Esophagus squamous epithelium (tissue), 5 donors: ENCODE measurements around the gene PAK1. TPM values are rescaled to one million over a fixed set of nuclear protein-coding genes. Genes with fewer than 3 reads are reported as not detected.

Experiments
- DNase-seq: peaks from one replicate; lab custom pipeline; 2025; lab: John Stamatoyannopoulos, UW
- H3K27ac ChIP-seq, 4 donors: fragments of 200-600 bp; sonication (generic); one replicate each; pipeline ENCODE4 v1.5.1; 2016 to 2019; ENCODE audit warnings: mild to moderate bottlenecking in 1 of 4
- H3K27me3 ChIP-seq, 4 donors: fragments of 200-600 bp; sonication (generic); 1 replicate in 3 of 4; 2 replicates in 1 of 4; pipeline versions ENCODE4 v1.5.1 to v1.6.0; 2017 to 2021; ENCODE audit warnings: antibody characterized with exemption in 1 of 4
- H3K36me3 ChIP-seq, 3 donors: fragments of 200-600 bp; sonication (generic); one replicate each; pipeline ENCODE4 v1.5.1; 2016 to 2019
- H3K4me1 ChIP-seq, 3 donors: fragments of 200-600 bp; sonication (generic); one replicate each; pipeline ENCODE4 v1.5.1; 2017 to 2019
- H3K4me3 ChIP-seq, 4 donors: fragments of 200-600 bp; sonication (generic); 1 replicate in 3 of 4; 2 replicates in 1 of 4; pipeline ENCODE4 v1.5.1; 2016 to 2019; ENCODE audit warnings: mild to moderate bottlenecking in 2 of 4, moderate library complexity in 1 of 4
- H3K9me3 ChIP-seq, 3 donors: fragments of 200-600 bp; sonication (generic); one replicate each; pipeline ENCODE4 v1.5.1; 2016 to 2019
- CTCF ChIP-seq, 6 experiments: fragments of 450-650 bp in 4 of 6; fragments of 200-600 bp in 2 of 6; sonication (generic) in 2 of 6; IDR thresholded peaks; one replicate each; pipeline ENCODE4 v1.5.1; 2016 to 2019; ENCODE audit warnings: antibody characterized with exemption in 6 of 6, mild to moderate bottlenecking in 4 of 6, moderate library complexity in 4 of 6
- POLR2A ChIP-seq, 4 donors: fragments of 450-650 bp; IDR thresholded peaks; one replicate each; pipeline ENCODE4 v1.6.1; 2017; ENCODE audit warnings: antibody characterized with exemption in 4 of 4, mild to moderate bottlenecking in 4 of 4, moderate library complexity in 3 of 4
- WGBS, 2 donors: methylation state at CpG; one replicate each; pipeline ENCODE4 v1.1.5; 2018; 5-methylcytosine and 5-hydroxymethylcytosine counted together
- intact Hi-C: fragments of 100-400 bp; cut with DNase I; formaldehyde crosslinking; loops from one replicate; pipeline ENCODE4 v1.15.0; 2022
- total RNA-seq, 4 donors: library from RNA; depleted of rRNA; stranded (reverse); fragments of >200 nt; gene quantifications; one replicate each; pipeline ENCODE4 v1.1.0, GENCODE V29; 2016
- donor health status: DM: yes; HTN: yes; CAD: no.

PAK1 gene
- total RNA-seq, 4 donors from 2014 or later, result 17.4 to 41.6 (median 24.8) TPM

- no peak for TF ChIP-seq POLR2A (IDR thresholded peaks at IDR 0.05)
- no peak for TF ChIP-seq CTCF (IDR thresholded peaks at IDR 0.05)
- DNase-seq, result no peak
- H3K9me3 ChIP-seq, result no peaks in the 10 kb centered on the region
- no peak overlapping the region for H3K27ac ChIP-seq
- 77 to 83% methylated on average over 3 of the region's 3 CpGs for WGBS, 2 donors
- H3K4me1 ChIP-seq, result no peaks in the 10 kb centered on the region
- H3K36me3 ChIP-seq, result no peaks in the 10 kb centered on the region
- H3K27me3 ChIP-seq, result no peaks in the 10 kb centered on the region
- H3K4me3 ChIP-seq, result no peak overlapping the region
- intact Hi-C loops, result no loop called here
These were observed 31.4 kb downstream of the PAK1 start for GRCh38 chr11:77442394-77443053.

GRCh38 chr11:77441426-77441825 is 32.5 kb downstream of the PAK1 start:
- no peak for DNase-seq
- Histone ChIP-seq H3K27ac (no peak overlapping the region), H3K4me1 (no peaks in the 10 kb centered on the region), H3K27me3 (no peaks in the 10 kb centered on the region), H3K9me3 (no peaks in the 10 kb centered on the region), H3K4me3 (no peak overlapping the region), H3K36me3 (no peaks in the 10 kb centered on the region)
- intact Hi-C loops, result no loop called here
- TF ChIP-seq CTCF (IDR thresholded peaks at IDR 0.05), result no peak
- no peak for TF ChIP-seq POLR2A (IDR thresholded peaks at IDR 0.05)
- 83 to 88% methylated on average over 1 of the region's 1 CpG for WGBS, 2 donors

GRCh38 chr11:77440678-77441077 is 33.2 kb downstream of the PAK1 start:
- no peaks in the 10 kb centered on the region for H3K9me3 ChIP-seq
- no peaks in the 10 kb centered on the region for H3K4me1 ChIP-seq
- intact Hi-C loops, result no loop called here
- H3K4me3 ChIP-seq, result no peak overlapping the region
- no peaks in the 10 kb centered on the region for H3K27me3 ChIP-seq
- TF ChIP-seq CTCF (IDR thresholded peaks at IDR 0.05) (no peak), POLR2A (IDR thresholded peaks at IDR 0.05) (no peak)
- DNase-seq, result no peak
- H3K36me3 ChIP-seq, result no peaks in the 10 kb centered on the region
- H3K27ac ChIP-seq, result no peak overlapping the region

- H3K4me1 ChIP-seq, result no peaks in the 10 kb centered on the region
- no peak overlapping the region for H3K4me3 ChIP-seq
- no peaks in the 10 kb centered on the region for H3K9me3 ChIP-seq
- WGBS, 2 donors, result 61 to 79% methylated on average over 2 of the region's 2 CpGs
- DNase-seq, result no peak
- H3K27me3 ChIP-seq, result no peaks in the 10 kb centered on the region
- intact Hi-C loops, result no loop called here
- no peaks in the 10 kb centered on the region for H3K36me3 ChIP-seq
- TF ChIP-seq CTCF (IDR thresholded peaks at IDR 0.05), result no peak
- H3K27ac ChIP-seq, result no peak overlapping the region
These were observed 35.4 kb downstream of the PAK1 start for GRCh38 chr11:77438487-77438886.

GRCh38 chr11:77436969-77437368 is 36.9 kb downstream of the PAK1 start:
- Histone ChIP-seq H3K27me3 (no peaks in the 10 kb centered on the region), H3K36me3 (no peaks in the 10 kb centered on the region), H3K4me1 (no peaks in the 10 kb centered on the region), H3K9me3 (no peaks in the 10 kb centered on the region), H3K27ac (no peak overlapping the region), H3K4me3 (no peak overlapping the region)
- WGBS, 2 donors, result 39 to 45% methylated on average over 1 of the region's 1 CpG
- no peak for DNase-seq
- no peak for TF ChIP-seq CTCF (IDR thresholded peaks at IDR 0.05)
- TF ChIP-seq POLR2A (IDR thresholded peaks at IDR 0.05), result no peak
- intact Hi-C loops, result no loop called here
